ENCODE data around the gene TMC1.

DNA sequence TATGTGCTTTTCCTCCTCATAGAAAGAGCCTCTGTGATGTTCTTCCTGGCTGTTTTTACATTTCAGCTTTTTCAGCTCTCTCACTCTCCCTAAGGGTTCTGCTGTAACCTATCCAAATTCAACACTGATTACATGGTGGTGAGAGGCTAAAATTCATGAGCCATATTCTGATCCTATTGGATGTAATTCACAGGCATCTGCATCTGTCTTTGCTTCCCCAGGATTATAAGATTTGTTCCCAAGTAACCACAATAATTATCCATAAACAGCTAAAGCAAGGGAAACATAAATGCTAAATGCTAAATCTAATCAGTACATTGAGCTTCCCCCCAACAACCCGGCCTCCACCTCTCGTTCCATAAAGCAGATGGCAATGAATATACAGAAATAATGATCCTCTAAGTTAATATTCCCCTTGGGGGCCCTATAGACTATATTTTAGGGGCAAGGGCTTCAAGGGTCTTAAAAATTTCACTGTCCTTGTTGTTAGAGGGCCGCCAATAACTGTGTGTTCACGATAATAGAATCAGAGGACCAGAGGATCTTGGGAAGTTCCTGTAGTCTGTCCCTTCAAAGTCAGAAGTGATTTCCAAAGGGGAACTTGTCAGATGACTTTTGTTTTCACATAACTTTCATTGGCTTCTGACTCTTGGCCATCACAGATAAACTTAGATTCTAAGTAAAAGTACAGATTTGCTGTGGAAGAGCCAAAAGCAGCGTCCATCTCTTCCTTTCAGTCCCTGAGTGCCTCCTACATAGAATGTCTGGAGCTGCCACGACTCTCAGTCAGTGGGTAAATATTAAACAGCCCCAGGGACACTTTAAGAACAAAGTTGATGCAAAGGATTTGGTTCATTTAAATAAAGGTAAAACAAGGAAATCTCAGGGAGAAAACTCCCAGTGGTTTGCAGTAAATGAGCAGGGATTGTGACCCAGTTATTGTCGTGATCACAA lies 305.9 kb downstream of the TMC1 start:
- TF ChIP-seq CTCF (IDR thresholded peaks at IDR 0.05; ENCODE audit: low read length) (no peak), EZH2 (IDR thresholded peaks at IDR 0.05; ENCODE audit: borderline replicate concordance, low read length) (no peak)

Data from OCI-LY1 (cell line).